HFF-Myc (cell line): ENCODE data around the gene MOCS1.
A peak's percentile ranks its signal among the peaks of the same experiment; 100 is the strongest.

Source experiments
- DNase-seq: peaks from one replicate; pipeline ENCODE4 v3.0.0-alpha.2; 2011; ENCODE audit warnings: low read depth; ENCODE audit errors: extremely low read depth
- H3K4me3 ChIP-seq: replicated peaks from 2 replicates; pipeline ENCODE4 v1.5.1; 2011; ENCODE audit warnings: low read depth, mild to moderate bottlenecking, control low read depth, low read length
- TF ChIP-seq, protein P1 (sequence below): IDR thresholded peaks from 2 replicates; pipeline ENCODE4 v1.5.1; 2012; ENCODE audit warnings: mild to moderate bottlenecking, low read depth, low read length, control low read depth; ENCODE audit errors: missing control alignments

The MOCS1 gene

DNA sequence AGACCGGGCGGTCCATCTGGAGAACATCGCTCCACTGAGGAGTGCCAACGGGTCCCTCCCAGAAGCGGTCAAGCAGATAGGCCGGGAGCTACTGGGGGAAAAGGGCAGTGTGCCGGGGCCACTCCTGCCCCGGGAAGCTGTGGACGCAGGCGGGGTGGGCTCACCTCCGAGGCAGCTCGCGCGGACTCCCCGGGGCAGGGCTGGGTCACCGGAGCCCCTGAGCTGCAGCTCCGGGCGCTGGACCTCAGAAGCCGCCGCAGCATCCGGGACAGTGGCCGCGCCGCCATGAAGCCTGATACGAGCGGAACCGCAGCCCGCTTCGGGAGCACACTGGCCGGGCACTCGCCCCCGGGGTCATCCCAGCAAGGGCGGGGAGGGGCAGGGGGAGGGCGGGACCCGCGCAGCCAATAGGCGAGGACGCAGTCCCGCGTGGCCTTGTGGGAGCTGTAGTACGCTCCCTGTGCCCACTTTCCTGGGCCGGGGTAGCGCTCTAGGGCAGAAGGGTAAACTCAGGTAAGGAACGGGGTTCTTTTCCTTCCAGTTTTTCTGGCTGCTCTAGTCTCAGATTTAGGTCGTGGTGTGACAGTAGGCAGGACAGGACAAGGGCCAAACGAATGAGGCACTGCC is at the start of gene MOCS1:
MOCS1 (minus strand) TSS at position 332 of the 627 bp plus-strand sequence; CDS start at position 287, 45 bp downstream.
- TF ChIP-seq, protein P1, sequence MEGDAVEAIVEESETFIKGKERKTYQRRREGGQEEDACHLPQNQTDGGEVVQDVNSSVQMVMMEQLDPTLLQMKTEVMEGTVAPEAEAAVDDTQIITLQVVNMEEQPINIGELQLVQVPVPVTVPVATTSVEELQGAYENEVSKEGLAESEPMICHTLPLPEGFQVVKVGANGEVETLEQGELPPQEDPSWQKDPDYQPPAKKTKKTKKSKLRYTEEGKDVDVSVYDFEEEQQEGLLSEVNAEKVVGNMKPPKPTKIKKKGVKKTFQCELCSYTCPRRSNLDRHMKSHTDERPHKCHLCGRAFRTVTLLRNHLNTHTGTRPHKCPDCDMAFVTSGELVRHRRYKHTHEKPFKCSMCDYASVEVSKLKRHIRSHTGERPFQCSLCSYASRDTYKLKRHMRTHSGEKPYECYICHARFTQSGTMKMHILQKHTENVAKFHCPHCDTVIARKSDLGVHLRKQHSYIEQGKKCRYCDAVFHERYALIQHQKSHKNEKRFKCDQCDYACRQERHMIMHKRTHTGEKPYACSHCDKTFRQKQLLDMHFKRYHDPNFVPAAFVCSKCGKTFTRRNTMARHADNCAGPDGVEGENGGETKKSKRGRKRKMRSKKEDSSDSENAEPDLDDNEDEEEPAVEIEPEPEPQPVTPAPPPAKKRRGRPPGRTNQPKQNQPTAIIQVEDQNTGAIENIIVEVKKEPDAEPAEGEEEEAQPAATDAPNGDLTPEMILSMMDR: no peak
- DNase-seq: no peak
- H3K4me3 ChIP-seq: peak within 1 kb of the TSS; percentile 70

DNA sequence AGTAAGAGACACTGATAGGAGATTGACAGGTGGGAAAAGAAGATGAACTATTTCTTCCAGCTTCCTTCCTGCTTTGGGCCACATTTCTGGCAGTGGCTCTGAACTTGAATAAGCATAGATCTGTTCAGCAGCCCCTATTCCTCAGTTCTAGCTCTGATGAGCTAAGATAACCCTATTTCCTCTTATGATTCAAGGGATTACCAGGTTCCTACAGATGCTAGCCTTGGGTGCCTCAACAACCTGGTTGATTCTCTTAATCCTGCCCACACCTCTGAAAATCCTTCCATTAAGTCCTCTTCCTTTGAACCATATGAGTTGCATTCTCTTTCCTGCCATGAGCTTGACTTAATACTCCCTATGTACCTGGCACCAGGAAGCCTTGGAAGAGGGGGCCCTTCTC is 49.8 kb upstream of the MOCS1 start:
- TF ChIP-seq, protein P1: no peak
- no peak overlapping the region for H3K4me3 ChIP-seq
- DNase-seq: no peak

DNA sequence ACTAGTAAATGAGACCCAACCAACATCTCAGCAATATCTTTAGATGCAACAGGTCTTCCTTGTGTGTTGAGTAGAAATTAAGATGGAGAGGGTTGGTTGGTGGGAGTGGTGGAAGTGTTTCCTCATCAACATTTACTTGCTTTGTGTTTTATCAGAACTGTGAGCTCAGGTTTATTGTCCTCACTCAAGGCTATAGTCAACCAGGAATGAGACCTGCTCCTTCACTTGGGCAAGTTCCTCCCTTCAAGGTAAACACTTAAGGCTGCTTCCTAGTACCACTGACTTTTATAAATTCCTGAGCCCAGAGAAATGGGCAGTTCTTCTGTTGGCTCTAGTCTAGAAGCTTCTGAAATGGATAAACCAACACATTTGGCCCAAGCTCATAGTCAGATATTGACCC is 48.9 kb upstream of the MOCS1 start:
- TF ChIP-seq, protein P1: no peak
- DNase-seq: no peak
- H3K4me3 ChIP-seq: no peak overlapping the region

DNA sequence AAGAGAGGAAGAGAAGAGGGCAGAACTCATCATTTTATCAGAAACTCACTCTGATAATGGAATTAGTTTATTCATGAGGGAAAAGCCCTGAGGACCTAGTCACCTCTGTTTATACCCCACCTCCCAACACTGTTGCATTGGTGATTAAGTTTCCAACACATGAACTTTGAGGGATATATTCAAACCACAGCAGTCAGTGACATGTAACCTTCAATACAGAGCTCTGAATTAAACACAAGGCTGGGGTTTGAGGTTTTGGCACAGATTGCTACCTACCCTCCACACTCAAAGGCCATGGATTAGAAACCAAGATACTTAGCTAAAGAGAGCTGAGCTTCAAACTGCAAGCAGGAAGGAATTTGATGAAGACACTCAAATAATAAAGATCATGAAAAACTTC is 48.5 kb upstream of the MOCS1 start:
- TF ChIP-seq, protein P1: no peak
- no peak overlapping the region for H3K4me3 ChIP-seq
- DNase-seq: no peak

DNA sequence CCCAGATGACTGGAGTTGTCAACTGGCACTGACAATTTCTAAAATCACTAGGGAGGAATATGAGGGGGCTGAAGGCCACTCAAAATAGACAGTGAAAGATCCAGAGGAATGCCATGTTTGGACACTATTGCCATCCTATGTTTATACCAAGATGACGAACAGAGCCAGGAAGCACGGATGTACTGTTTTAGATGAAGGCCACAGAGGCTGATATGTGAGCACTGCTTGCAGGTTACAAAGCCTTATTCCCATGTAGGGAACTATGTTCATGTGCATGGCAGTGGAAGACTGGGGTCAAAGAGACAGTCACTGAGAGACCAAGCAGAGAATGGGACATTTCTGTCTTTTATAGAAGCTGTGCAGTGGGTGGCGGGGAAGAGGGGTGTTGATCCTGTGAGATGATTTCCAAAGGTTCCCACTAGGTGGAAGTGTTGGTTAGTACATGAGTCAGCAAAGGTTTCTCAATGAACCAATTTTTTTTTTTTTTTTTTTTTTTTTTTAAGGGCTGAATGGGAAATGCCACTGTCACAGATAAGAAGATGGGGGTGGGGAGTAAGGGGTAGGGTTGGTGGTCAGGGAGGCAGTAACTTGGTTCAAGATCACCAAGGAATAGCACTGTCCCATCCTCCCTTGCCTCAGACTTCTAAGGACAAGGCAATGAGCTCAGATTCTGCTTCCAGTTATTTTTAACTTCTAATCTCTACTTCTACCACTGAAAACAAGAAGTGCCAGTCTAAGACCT is 46.7 kb upstream of the MOCS1 start:
- TF ChIP-seq, protein P1: peak; percentile 38
- DNase-seq: peak; percentile 10
- no peak overlapping the region for H3K4me3 ChIP-seq

DNA sequence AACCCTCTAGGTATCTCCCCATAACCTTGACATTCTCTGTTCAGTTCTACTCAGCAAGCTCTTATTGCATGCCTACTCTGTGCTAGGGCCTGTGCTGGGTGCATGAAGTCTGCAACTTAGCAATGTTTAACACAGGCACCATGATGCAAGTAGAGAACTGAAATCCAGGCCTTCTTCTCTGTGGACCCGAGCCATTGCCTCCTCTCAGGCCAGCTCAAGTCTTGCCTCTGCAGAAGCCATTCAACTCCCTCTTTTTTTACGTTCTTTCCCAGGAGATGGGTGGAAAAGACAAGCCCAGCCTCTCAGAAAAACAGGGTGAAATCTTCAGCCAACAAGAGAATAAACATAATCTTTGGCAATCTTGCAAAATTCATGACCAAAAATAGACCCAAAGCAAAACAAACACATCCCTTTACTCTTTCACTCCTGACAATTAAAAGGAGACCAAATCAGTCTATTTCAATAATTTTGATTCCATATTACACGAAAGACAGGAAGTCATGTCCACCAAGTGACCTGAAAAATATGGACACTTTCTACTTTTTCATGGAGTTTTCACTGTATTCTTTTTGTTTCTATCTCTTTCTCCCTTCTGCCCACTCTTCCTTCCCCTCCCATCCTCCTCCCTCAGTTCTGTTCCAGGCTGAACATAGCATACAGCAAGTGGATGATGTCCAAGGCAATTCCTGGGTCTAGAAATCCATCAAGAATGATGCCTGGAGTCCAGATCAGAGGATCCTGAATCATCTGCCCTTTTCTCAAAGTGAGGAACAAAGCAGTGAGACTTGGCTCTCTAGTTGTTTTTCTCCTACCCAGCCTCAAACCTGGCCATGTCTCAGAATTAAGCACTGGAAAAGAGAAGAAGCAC is 45.4 kb upstream of the MOCS1 start:
- H3K4me3 ChIP-seq: no peak overlapping the region
- no peak for DNase-seq
- TF ChIP-seq, protein P1: no peak
